ENCODE data around the gene ARHGAP33. TPM values are rescaled to one million over a fixed set of nuclear protein-coding genes. Genes with fewer than 3 reads are reported as not detected.
"Not testable (repeated sequence)": the region's sequence is repeated elsewhere in the genome, so short reads cannot be mapped to it uniquely, and the experiment has no call there.

Gene ARHGAP33
- polyA plus RNA-seq, 1 donor, result 19.9 TPM

GRCh38 chr19:35780717-35781116 lies 5.4 kb downstream of the ARHGAP33 start:
- no peak for DNase-seq

- DNase-seq, result no peak
Observed at GRCh38 chr19:35781650-35782049, 6.3 kb downstream of the ARHGAP33 start.

DNA sequence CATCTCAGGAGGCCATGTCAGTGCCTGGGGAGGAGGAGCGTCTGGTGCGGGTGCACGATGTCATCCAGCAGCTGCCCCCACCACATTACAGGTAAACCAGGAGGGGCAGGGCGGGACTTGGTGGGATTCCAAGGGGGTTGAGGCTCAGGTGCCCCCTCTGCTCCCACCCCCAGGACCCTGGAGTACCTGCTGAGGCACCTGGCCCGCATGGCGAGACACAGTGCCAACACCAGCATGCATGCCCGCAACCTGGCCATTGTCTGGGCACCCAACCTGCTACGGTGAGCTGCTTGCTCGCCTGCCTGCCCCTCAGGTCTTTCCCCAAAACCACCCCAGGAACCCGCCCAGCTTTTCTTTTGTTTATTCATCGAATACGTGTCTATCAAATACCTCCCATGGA lies 7.2 kb downstream of the ARHGAP33 start:
- DNase-seq, result no peak

GRCh38 chr19:35783469-35784434 lies 8.4 kb downstream of the ARHGAP33 start:
- no peak for DNase-seq

- no peak for DNase-seq
Observed at GRCh38 chr19:35784503-35785338, 9.4 kb downstream of the ARHGAP33 start.

DNA sequence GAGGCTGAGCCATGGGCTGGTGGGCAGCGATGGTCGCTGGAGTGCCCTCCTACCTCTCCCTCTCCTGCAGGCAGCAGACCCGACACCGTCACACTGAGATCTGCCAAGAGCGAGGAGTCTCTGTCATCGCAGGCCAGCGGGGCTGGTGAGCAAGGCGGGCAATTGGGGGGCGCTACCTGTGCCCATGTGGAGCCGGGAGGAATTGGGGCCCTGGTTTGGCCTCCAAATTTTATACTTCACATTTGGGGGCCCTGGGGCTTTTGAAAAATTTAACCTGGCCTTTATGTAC lies 9.9 kb downstream of the ARHGAP33 start:
- no peak for DNase-seq

- no peak for DNase-seq
Observed at GRCh38 chr19:35786299-35787160, 11.2 kb downstream of the ARHGAP33 start.

DNA sequence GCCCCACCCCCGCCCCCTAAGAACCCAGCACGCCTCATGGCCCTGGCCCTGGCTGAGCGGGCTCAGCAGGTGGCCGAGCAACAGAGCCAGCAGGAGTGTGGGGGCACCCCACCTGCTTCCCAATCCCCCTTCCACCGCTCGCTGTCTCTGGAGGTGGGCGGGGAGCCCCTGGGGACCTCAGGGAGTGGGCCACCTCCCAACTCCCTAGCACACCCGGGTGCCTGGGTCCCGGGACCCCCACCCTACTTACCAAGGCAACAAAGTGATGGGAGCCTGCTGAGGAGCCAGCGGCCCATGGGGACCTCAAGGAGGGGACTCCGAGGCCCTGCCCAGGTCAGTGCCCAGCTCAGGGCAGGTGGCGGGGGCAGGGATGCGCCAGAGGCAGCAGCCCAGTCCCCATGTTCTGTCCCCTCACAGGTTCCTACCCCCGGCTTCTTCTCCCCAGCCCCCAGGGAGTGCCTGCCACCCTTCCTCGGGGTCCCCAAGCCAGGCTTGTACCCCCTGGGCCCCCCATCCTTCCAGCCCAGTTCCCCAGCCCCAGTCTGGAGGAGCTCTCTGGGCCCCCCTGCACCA lies 11.9 kb downstream of the ARHGAP33 start:
- DNase-seq, result no peak

DNA sequence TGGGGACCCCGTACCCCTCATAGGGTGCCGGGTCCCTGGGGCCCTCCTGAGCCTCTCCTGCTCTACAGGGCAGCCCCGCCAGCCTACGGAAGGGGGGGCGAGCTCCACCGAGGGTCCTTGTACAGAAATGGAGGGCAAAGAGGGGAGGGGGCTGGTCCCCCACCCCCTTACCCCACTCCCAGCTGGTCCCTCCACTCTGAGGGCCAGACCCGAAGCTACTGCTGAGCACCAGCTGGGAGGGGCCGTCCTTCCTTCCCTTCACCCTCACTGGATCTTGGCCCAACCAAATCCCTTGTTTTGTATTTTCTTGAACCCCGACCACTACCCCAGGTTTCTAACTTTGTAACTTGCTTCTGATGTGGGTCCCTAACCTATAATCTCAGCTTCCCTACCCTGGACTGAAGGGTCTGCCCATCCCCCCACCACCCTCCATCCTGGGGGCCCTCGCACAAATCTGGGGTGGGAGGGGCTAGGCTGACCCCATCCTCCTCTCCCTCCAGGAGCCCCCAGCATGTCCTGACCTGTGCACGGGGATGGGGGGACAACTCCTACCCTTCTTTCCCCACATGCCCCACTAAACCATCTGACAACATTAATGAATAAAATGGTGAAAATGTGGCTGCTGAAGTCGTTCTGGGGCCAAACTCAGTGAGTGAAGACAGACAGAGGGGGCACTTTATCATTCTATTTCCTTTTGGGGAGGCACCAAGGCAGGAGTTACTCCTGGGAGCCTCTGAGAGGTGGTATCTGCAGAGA lies 13.0 kb downstream of the ARHGAP33 start:
- DNase-seq, result no peak

DNA sequence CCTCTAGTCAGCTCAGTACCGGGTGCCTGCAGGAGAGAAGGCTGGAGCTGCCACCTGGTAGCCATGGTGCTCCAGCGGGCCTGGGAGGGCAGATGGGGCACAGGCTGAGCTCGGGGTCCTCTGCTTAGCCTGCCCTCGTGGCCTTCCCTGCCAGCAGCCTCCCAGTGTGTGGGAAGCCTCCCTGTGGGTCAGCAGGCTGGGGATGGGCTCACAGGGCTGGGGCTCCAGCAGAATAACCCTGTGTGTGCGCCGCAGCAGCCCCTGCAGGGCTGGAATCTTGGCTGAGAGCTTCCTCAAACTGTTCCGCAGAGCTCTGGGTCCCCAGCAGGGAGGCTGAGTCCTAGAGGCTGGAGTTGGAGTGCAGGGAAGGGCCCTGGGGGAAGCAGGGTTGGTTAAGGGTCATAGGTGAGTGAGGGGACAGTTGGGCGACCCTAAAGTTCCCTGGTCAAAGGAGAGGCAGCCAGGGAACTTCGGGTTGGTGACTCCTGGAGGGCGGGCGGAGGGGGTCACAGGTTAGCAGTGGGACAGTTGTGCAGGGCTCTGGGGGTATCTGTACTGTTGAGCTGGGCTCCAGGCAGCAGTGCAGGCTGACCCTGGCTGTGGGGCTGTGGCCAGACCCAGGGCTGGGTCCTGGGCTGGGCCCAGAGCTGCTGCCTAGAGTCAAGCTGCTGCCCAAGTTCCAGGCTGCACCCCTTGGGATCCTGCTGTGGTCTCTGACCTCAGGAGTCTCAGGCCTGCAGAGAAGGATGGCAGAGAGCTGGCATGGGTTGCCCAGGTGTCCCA lies 14.0 kb downstream of the ARHGAP33 start:
- no peak for DNase-seq

DNA sequence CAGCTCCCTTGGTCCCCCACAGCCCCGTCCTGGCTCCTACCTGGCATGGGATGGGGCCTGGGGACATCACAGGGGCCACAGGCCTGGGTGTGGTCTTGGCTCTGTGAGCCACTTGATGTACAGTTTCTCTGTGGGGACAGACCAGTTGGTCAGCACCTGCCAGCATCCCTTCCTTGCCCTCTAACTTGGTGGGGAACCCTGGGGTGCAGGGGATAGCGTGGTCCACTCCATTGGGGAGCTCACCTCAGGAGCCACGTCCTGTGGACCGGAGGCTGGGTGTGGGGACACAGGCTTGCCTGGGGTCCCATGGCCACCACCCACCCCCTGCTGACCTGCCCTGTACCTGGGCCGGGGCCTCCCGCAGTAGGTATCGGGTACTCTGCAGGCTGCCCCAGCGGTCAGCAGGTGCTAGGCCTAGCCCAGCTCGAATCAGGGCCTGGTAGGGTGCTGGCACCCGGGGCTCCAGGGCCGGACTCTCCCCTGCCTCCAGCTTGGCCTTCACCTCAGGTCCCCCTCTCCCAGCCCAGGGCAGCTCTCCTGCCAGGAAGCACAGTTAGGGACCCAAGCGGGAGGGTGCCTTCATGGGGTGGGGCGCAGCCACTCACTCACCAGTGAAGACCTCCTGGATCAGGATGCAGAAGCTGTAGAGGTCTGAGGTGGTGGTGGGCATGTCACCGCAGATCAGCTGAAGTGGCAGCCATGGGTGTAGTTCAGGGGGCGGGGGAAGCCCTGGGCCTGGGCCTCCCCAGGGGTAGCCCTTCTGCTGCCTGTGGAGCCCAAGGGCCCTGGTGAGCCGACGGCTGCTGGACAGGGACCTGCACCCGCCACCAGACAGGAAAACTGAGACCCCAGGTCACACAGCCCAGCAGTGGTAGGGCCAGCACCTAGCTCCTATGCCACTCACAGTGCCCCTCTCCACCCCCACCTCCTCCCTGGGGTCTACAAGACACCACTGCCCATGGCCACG lies 14.9 kb downstream of the ARHGAP33 start:
- no peak for DNase-seq

DNA sequence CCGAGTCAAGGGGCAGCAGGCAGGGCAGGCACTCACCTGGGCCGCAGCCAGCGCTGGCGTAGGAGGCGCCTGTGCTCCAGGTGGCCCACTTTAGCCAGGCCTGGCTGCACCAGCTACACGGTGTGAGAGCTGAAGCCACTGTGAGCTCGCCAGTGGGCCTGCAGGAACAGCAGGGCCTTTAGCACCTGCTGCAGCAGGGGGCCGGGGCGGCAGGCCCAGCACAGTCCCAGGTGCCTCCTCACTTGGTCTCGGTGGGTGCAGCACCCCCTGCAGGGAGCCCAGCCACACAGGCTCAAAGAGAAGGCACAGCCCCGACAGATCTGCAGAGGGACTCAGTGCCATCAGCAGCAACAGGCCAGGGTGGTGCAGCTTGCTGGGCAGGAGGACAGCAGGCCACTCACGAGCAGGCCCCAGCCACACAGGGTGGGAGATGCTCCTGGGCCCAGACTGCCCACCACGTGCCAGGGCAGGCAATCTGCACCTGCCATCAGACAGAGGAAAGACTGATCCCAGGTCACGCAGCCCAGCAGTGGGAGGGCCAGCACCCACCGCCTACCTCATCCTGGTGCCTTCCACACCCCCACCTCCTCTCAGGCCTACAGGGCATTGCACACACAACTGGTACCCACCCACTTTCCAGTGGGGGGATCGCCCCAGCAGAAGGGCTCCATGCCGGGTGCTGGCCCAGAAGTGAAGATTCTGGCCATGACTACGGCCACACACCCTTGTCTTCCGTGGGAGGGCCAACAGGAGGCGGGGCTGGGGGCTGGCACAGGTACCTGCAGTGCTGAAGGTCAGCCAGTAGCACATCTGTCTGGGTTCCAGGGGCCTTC lies 15.8 kb downstream of the ARHGAP33 start:
- DNase-seq, result no peak

GRCh38 chr19:35791814-35792279 lies 16.5 kb downstream of the ARHGAP33 start:
- DNase-seq, result no peak

- DNase-seq, result no peak
Observed at GRCh38 chr19:35792312-35792711, 16.9 kb downstream of the ARHGAP33 start.

- DNase-seq, result no peak
Observed at GRCh38 chr19:35792888-35793287, 17.5 kb downstream of the ARHGAP33 start.

- DNase-seq, result no peak
Observed at GRCh38 chr19:35793381-35794165, 18.2 kb downstream of the ARHGAP33 start.

DNA sequence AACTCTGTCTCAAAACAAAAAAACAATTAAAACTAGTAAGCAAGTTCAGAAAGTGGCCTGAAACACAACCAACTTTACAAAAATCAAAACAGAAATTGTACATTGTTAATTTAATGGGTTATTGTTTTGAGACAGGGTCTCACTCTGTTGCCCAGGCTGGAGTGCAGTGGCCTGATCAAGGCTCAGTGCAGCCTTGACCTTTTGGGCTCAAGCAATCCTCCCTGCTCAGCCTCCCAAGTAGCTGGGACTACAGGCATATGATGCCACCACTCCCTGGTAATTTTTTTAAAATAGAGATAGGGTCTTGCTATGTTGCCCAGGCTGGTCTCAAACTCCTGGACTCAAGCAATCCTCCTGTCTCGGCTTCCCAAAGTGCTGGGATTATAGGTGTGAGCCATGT lies 20.2 kb downstream of the ARHGAP33 start:
- not testable (repeated sequence) for DNase-seq
